ENCODE results near the gene PPM1H.

The PPM1H gene, protein sequence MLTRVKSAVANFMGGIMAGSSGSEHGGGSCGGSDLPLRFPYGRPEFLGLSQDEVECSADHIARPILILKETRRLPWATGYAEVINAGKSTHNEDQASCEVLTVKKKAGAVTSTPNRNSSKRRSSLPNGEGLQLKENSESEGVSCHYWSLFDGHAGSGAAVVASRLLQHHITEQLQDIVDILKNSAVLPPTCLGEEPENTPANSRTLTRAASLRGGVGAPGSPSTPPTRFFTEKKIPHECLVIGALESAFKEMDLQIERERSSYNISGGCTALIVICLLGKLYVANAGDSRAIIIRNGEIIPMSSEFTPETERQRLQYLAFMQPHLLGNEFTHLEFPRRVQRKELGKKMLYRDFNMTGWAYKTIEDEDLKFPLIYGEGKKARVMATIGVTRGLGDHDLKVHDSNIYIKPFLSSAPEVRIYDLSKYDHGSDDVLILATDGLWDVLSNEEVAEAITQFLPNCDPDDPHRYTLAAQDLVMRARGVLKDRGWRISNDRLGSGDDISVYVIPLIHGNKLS

DNA sequence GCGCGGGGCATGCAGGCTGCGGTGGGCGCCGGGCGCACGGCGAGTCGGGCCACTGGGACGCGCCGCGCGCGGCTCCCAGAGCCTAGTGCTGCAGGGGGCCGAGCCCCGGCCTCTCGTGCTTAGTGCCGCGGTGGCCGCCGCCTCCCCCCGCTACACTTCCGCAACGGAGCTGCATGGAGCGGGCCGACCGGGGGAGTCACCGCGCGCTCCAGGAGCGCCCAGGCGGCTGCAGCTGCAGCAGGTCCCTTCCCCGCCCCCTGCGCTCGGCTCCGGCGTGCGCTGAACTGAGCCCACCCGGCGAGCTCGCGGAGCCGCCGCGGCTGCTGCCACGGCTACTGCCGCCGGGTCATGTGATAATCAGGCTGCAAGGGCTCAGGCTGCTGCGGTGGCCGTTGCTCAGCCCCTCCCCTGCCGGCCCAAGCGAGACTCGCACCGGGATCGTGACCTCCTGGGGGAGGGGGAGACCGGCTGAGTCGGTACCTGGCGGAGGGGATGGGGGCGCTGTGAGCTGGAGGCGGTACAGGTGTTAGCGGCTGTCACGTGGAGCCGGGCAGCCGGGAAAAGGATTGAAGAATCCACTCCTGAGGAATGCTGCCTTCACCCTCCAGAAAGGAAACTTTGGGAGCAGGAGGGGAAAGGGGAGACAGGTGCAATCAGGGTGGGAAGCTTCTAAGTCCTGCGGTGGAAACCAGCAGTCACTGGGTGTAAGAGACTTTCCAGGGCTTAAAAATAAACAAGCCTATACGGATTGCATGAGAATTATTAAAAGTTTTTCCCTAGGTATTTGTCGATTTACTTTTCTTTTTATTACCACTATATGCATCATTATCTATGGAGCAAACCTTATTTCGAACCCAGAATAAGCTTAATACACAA is at the start of gene PPM1H:
TSS of gene PPM1H (minus strand) at position 352 of the 876 bp plus-strand sequence. CDS start 414 bp downstream, outside the sequence.
- DNase-seq (ENCODE audit: low read depth): peak; percentile 27
- TF ChIP-seq, protein P1, sequence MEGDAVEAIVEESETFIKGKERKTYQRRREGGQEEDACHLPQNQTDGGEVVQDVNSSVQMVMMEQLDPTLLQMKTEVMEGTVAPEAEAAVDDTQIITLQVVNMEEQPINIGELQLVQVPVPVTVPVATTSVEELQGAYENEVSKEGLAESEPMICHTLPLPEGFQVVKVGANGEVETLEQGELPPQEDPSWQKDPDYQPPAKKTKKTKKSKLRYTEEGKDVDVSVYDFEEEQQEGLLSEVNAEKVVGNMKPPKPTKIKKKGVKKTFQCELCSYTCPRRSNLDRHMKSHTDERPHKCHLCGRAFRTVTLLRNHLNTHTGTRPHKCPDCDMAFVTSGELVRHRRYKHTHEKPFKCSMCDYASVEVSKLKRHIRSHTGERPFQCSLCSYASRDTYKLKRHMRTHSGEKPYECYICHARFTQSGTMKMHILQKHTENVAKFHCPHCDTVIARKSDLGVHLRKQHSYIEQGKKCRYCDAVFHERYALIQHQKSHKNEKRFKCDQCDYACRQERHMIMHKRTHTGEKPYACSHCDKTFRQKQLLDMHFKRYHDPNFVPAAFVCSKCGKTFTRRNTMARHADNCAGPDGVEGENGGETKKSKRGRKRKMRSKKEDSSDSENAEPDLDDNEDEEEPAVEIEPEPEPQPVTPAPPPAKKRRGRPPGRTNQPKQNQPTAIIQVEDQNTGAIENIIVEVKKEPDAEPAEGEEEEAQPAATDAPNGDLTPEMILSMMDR (IDR thresholded peaks at IDR 0.05; ENCODE audit: insufficient read depth, low read depth, low read length, missing control alignments): peak; percentile 35
- peak within 1 kb of the TSS; percentile 49 for H3K4me3 ChIP-seq (ENCODE audit: low read length)

DNA sequence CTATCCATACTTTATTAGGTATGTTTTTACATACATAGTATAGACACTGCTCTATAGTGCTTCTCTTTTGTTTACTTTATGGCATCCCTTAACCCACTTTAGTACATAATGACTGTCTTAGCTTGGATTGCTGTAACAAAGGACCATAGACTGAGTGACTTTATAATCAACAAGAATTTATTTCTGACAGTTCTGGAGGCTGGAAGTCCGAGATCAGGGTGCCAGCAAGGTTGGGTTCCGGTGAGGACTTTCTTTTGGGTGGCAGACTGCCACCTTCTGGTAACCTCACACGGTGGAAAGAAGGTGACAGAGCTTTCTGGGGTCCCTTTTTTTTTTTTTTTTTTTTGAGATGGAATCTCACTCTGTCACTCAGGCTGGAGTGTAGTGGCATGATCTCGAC is 48.6 kb upstream of the PPM1H start:
- no peak for DNase-seq (ENCODE audit: low read depth)
- H3K4me3 ChIP-seq (ENCODE audit: low read length): no peak overlapping the region
- TF ChIP-seq, protein P1 (IDR thresholded peaks at IDR 0.05; ENCODE audit: insufficient read depth, low read depth, low read length, missing control alignments): no peak

- TF ChIP-seq, protein P1 (IDR thresholded peaks at IDR 0.05; ENCODE audit: insufficient read depth, low read depth, low read length, missing control alignments): no peak
- no peak for DNase-seq (ENCODE audit: low read depth)
- H3K4me3 ChIP-seq (ENCODE audit: low read length): no peak overlapping the region
Observed at GRCh38 chr12:62978768-62979167, 43.8 kb upstream of the PPM1H start.

DNA sequence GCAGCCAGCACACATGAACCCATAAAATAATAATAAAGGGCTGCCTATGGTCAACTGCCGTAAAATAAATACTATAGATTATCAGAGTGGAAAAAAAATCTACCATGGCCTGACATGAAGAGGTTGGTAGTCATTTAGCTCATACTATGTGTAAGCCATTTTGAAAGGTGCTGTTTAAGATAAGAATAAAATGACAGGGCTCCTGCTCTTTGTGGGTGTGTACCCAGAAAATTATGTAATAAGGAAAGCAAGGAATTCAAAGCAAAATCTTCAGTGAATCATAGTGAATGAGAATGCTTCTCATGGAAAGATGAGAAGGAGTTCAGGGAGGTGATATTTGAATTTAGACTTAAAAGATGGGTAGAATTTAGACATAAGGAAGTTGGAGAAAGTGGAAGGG is 42.9 kb upstream of the PPM1H start:
- TF ChIP-seq, protein P1 (IDR thresholded peaks at IDR 0.05; ENCODE audit: insufficient read depth, low read depth, low read length, missing control alignments): no peak
- H3K4me3 ChIP-seq (ENCODE audit: low read length): no peak overlapping the region
- no peak for DNase-seq (ENCODE audit: low read depth)

GRCh38 chr12:62977418-62977817 is 42.5 kb upstream of the PPM1H start:
- TF ChIP-seq, protein P1 (IDR thresholded peaks at IDR 0.05; ENCODE audit: insufficient read depth, low read depth, low read length, missing control alignments): no peak
- peak; percentile 6 for DNase-seq (ENCODE audit: low read depth)
- H3K4me3 ChIP-seq (ENCODE audit: low read length): no peak overlapping the region

DNA sequence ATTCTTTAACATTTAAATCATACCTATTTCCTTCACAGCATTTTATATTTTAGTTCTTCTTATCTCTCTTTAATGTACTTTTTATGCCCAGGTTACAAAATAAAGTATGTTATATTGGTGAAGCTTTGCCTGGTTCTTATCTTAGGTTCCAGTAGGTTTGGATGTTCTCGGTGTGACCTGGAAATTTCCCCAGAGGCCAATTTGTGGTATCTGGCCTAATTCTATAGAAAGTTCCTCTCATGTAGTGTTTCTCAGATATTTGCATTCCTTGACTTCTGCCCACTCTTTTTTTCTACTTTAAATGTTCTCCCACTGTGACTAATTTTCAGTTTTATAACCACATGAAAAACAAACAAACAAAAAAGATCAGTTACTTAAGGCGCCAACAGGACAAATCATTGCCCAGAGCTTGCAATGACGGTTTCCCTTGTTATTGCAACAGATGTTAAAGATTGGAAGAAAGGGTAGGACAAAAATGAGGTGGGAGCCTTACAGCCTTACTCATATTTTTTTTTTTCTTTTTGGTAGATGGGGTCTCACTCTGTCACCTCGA is 41.2 kb upstream of the PPM1H start:
- no peak for DNase-seq (ENCODE audit: low read depth)
- no peak overlapping the region for H3K4me3 ChIP-seq (ENCODE audit: low read length)
- TF ChIP-seq, protein P1 (IDR thresholded peaks at IDR 0.05; ENCODE audit: insufficient read depth, low read depth, low read length, missing control alignments): no peak

Measured in epithelial cell of esophagus (primary cell).